SIG-M5 treated with dmso at 0.1 percent for 504 hours (cell line): Measurements from ENCODE around the gene PRPSAP1.
A peak's percentile ranks its signal among the peaks of the same experiment; 100 is the strongest.
"Not testable (repeated sequence)": the region's sequence is repeated elsewhere in the genome, so short reads cannot be mapped to it uniquely, and the experiment has no call there.

Experiments
- DNase-seq: peaks from one replicate; lab custom pipeline; 2025; ENCODE audit not compliant: unreplicated experiment; lab: John Stamatoyannopoulos, UW

The PRPSAP1 gene

DNA sequence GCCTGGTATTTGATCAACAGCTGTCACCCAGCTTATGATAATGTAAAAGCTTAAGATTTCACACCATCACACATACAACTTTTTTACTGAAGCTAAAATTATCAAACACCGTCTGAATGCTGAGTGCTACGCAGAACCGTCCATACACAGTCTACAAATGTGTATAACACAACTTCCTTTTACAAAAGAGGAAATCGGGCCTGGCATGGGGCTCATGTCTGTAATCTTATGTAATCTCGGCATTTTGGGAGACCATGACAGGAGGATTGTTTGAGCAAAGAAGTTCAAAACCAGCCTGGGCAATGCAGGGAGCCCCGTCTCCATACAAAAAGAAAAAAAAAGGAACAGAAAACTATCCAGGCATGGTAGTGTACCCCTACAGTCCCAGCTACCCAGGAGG lies 26.0 kb downstream of the PRPSAP1 start:
- DNase-seq: peak; percentile 91

DNA sequence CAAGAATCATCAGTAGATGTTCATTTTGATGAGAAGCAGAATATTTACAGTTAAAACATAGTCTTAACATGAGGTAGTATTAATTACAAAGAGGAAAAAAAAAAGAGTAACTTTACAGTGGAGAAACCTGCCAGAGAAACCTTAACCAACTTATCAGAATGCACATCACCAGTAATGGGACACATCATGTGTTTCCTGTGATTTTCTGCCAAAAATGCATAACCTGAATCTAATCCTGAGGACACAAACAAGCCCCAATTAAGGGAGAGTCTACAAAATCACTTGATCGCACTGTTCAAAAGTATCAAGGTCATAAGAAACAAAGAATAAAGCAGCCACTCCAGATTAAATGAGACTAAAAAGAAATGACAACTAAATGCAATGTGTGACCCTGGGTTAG lies 27.4 kb downstream of the PRPSAP1 start:
- DNase-seq: no peak

DNA sequence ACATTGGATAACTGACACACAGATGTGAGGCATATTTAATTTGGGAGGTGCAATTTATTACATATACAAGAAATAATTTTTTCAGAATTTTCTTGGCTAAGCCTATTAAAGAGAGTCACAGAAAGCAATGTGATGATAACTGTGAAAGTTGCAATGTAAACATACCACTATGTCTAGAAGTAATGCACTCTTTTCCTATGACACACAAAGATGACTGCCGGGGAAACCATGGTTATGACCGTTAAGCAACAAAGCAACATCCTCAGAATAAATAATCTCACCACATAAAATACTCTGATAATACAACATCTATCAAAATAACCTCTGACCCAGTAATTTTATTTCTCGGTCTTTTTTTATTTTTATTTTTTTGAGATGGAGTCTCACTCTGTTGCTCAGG lies 35.1 kb downstream of the PRPSAP1 start:
- no peak for DNase-seq

DNA sequence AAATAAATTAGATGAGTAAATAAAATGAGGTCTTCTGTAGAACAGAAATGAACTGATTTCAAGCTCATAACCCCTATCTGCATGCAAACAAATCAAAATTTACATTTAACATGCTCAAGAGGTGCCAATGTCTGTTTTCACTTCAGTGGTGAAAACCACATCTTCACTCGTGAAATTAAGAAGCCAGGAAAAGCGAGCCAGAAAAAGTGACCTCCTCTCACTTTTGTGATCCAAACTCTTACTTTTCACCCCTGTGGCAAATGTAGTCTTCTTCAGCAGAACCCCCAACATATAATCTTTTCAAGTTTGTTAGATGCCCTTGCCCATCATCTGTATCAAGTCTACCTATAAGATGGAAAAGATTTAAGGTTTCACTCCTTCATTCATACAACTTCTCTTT lies 36.2 kb downstream of the PRPSAP1 start:
- no peak for DNase-seq

DNA sequence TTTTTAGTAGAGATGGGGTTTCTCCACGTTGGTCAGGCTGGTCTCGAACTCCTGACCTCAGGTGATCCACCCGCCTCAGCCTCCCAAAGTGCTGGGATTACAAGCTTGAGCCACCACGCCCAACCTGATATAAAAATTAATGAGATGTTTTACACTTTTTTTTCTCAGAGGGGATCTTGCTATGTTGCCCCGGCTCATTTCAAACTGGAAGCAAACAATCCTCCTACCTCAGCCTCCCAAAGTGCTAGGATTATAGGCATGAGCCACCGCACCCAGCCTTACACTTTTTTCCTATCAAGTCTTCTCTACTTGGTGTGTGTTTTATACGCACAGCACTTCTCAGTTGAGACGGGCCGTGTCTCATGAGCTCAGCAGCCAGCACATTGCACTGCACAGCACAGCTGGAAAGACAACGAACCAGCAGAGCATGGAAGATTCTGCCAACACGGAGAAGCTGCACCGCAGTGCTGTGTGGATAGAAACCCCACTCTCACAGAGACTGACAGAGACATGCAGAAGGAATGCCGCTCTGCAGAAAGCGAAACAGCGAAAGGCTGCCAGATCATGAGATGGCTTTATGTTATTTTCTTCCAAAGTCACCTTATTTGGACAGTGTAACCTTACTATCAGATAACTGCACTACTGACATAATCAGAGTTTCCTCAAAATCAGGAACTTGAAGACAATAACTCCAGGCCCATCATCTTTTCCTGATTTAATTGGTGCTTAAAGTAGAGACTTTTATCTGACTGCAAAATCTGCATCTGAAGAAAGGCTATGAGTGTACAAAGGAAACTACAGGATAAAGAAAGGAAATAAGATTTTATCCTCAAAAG lies 39.1 kb downstream of the PRPSAP1 start:
- DNase-seq: no peak

DNA sequence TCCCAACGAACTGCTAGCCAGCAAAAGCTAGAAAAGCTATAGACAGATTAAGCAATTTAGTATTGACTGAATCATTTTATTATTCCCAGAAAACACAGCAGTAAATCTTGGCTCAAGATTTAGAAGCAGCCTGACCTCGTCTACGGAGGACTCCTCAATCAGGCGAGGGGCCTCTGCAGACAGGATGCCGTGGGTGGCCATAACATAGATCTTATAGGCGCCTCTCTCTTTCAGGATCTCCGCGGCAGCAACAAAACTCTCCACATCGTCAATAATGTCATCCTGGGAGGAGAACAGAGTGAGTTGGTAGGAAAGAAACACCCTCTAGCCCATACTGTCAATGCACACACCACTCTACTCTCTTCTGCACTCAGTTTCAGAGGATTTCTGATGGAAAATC lies 41.0 kb downstream of the PRPSAP1 start:
- DNase-seq: no peak

DNA sequence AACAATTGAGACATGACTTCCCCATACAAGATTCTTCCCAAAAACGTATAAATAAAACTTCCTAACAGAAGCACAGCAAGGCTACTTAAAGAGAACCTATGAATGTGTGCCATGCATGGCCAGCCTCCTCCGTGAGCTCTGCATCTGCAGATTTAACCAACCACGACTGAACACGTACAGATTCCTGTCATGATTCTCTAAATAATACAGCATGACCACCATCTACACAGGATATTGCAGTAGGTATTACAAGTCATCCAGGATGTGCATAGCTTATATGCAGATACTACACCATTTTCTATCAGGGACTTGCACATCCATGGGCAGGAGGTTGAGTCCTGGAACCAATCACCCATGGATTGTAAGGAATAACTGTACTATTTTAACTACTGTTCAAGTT lies 44.3 kb downstream of the PRPSAP1 start:
- DNase-seq: no peak

DNA sequence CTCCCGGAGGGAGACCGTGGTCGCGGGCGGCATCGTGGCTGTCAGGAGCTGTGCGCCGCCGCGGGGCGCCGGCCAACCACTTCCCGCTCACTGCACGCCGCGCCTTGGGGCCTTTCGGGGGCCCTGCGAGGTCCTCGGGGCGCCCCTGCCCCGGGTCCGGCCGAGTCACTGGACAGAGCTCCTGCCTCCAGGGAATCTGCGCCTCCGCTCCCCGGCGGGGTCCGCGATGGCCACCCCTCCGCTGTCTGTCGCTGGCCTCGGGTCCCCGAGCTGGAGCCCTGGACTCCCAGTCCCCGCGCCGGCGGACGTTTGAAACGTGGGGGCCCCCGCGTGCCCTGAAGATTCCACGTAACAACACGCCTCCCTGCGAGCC lies 45.8 kb downstream of the PRPSAP1 start, which contains the start of gene QRICH2:
QRICH2 (minus strand) TSS at position 311 of the 373 bp plus-strand sequence; CDS start at position 33, 278 bp downstream.
- DNase-seq: no peak

DNA sequence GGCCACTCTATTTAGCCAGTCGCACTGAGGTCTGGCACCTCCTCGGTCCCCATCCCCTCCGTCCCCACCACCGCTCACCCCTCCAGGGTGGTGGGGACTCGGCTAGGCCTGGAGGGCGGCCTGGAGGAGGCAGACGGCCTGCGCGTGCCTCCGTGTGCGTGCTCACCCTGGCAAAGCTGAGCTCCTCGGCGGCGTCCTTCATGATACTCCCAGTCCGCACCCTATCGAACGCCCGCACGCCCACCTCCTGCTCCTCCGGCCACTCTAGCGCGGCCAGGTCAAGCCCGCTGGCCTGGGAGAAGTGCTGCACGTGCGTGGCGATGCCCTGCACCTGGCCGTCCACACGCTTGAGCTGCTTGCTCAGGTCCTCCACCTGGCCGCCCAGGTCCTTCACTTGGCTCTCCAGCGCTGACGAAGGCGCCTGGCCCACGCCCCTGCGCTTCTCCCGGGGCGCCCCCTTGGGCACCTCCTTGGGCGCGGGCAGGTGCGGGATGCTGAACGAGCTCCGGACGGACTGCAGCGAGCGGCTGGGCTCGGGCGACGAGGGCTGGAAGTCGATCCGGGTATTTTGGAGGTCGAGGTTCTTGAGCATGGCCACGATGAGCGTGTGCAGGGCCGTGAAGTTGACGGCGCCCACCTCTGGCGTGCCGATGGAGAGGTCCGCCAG lies 46.3 kb downstream of the PRPSAP1 start:
- no peak for DNase-seq

DNA sequence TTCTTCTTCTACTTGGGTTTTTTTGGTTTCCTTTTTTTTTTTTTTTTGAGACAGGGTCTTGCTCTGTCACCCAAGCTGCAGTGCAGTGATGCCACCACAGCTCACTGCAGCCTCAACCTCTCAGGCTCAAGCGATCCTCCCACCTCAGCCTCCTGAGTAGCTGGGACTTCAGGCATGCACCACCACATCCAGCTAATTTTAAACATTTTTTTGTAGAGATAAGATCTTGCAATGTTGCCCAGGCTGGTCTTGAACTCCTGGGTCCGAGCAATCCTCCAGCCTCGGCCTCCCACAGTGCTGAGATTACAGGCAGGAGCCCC lies 48.6 kb downstream of the PRPSAP1 start:
- DNase-seq: not testable (repeated sequence)

DNA sequence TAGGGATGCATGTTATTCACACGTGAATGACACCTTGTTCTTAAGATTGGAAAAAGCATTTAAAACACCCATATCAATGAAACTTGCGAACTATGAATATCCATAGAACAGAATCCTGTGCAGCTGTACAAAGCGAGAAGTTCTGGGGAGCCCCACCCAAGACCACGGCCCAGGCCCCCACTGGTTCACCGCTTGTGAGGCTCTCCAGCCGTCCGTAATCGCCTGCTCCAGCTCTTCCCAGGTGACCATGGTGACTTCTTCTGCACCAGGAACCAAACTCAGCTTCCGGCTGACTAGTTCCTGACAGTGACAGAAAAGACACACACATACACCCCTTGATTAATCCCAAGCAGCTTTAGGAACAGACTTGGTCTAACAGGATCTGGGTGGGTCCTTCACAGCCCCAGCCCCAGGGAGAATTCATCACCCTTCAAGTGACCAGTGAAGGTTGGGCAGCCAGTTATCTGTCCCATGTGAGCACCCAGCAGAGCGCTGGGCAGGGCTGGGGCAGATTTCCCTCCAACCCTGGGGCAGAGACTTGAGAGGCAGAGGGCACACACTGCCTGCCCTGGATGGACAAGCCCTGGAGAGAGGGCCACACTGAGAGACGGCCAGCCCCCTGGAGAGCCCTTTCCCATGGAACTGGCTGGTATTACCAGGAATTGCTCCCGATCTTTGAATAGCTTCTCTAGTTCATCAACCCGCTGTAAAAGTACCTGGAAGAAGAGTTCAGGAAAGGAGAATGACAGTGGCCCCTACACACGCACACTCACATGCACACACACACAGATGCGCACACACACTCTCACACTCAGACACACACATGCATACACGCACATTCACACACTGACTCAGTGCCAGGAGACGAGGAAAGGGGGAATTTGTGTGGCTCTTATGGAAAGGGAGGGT lies 49.2 kb downstream of the PRPSAP1 start:
- no peak for DNase-seq

DNA sequence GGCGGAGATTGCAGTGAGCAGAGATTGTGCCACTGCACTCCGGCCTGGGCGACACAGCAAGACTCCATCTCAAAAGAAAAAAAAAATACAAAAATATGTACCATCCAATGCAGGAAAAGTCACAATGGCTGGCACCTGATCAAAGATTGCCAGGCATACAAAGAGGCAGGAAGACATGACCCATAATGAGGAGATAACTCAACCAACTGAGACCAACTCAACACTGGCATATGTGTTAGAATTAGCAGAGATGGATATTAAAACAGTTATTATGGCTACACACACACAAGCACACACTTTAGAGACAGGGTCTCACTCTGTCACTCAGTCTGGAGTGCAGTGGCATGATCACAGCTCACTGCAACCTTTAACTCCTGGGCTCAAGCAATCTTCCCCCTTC lies 56.3 kb downstream of the PRPSAP1 start:
- no peak for DNase-seq

DNA sequence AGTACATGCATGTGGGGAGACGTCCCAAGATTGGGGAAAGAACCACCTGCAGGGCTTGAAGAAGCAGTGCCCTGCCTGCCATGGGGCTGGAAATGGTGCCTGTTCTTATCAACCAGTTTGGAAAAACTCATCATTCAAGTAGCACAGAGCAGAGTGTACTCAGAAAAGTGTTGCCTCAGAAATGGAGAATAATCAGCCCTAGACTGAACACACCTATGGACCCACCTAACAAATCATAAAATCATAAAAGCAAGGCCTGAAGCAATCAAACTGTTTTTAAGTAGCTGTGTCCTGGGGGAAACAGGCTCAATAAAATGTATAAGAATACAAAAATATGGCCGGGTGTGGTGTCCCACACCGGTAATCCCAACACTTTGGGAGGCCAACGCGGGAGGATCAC lies 56.8 kb downstream of the PRPSAP1 start:
- DNase-seq: no peak

DNA sequence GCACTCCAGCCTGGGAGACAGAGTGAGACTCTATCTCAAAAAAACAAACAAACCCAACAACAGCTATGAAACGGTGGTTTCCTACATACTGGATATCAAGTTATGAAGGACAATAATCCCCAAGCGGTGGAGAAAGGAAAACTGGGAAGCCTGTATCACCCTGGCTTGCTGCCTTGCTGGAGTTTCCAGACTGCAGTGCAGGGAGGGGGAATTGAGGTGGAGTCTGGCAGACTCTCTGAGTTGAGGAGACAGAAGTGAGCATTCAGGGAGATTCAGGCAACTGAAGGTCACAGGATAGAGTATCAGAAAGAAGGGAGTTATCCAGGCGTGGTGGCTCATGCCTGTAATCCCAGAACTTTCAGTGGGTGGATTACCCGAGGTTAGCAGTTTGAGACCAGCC lies 57.5 kb downstream of the PRPSAP1 start:
- DNase-seq: no peak

DNA sequence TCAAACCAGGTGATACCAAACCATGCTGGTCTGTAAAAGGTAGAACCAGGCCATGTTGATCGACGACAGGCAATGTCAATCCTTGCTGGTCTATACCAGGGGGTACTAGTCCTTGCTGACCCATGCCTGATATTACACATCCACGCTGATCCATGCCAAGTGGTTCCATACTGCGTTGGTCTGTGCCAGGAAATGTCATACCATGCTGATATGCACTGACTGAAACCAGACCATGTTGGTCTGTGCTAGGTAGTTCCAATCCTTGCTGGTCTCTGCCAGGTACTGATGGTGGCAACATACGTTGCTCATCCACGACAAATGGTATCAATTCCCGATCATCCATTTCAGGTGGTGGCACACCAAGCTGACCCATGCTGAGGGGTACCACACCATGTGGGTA lies 60.6 kb downstream of the PRPSAP1 start:
- no peak for DNase-seq

DNA sequence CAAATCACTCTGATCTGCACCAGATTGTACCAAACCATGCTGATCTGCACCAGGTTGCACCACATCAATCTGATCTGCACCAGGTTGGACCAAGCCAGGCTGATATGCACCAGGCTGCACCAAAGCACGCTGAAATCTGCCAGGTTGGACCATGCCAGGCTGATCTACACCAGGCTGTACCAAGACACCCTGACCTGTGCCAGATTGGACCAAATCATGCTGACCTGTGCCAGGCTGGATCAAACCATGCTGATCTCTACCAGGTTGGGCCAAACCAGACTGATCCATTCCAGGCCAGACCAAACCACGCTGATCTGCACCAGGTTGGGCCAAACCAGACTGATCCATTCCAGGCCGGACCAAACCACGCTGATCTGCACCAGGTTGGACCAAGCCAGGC lies 61.1 kb downstream of the PRPSAP1 start:
- no peak for DNase-seq

DNA sequence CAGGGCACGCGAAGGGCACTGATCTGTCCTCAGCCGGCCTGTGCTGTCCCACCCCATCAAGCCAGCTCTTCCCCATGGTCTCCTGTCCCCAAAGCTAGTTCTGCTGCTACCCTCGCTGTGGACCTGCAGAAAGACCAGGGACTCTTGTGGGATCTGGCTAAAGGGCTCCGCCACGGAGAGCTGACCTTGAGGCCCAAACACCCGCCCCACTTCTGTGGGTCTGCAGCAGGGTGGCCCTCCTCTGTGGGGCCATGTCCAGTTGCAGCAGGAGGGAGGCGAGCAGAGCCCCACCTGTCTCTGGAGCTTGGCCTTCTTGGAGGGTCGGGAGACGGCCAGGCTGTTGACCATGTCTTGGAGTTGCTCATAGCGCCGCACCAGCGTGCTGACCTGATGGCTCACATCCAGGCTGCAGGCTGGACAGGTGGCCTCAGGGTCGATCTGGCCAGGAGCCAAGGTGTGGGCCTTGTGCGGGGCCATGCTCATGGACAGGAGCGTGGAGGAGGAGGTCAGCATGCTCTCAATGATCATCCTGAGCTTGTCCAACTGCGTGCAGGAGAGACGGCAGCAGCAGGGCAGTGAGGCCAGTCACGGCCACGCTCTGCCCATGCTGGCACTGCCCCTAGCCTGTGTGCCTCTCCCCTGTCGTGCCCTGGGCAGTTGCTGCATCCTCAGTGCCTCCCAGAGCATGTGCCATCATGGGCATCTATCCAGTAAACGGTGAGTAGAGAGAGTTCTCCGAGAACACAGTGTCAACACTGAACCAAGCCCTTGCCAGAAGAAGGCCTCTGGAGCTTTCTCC lies 71.9 kb downstream of the PRPSAP1 start:
- no peak for DNase-seq

DNA sequence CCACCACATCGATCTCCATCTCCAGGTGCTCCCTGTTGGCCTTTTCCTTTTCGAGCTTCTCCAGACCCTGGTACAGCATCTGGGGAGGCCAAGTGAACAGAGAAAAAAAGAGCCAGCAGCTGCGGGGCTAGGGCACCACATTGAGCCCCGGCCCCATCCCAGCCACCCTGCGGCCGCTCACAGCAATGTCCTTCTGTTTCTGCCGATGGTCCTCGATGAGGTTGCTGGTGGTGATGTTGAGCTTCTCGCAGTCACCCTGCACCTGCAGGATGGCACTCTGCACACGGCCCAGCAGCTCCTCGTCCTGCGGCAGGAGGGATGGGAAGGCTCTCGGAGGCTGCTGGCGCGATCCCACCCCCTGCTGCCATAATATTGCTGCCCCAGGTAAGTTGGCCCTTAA lies 73.1 kb downstream of the PRPSAP1 start:
- no peak for DNase-seq

DNA sequence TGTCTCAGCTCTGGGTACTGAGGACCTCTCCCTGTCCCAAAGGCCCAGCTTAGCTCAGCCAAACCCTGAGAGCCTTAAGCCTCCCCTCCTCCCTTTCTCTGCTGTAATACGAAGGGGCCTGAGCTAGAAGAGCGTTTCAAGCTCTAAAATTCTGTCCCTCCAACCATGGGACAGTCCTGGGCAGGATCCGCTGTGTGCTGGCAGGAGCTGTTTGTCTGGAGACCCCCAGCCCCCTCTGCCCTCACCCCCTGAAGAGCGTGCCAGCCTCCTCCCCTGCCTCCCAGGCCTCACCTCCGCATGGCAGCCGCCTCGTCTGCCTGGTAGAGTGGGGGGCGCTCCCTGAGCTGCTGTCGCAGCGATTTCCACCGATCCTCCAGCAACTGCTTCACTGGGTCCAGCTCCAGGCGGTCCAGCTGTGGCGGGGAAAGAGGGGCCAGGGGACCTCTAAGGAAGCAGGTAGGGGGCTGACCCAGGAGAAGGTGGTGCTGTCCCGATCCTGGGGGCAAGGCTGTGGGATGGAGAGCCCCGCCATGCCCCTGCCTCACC lies 73.9 kb downstream of the PRPSAP1 start:
- no peak for DNase-seq

DNA sequence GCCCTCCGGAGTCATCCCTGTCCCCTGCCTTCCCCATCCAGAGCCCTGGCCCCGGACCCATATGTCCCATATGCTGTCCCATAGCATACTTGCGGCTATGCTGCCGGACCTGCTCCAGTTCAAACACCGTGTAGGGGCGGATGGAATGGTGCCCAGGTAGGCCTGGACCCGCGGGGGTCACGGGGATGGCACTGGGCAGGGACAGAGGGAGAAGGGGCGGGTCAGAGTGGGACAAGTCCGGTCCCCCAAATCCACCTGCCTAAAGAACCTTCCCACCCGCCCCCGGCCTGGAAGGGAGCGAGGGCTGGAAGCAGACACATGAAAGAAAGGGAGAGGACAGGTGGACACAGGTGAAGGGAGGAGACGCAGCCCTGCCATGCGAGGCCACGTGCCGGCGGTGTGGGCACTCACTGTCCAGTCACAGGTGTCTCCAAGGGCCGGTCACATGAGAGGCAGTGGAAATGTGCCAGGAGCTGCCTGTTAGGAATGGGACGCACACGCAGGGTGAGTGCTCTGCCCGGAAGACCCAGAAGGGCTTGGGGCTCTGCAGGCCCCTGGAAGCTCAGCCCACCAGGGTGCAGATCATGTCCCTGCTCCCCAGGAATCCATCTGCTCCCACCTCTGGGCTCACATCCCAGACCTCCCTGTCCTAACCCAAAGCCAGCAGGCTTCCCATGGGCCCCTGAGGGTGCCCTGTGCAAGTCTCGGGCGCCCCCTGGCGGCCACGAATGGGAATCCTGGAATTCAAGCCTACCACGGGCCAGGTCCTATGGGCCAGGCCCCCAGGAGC lies 74.6 kb downstream of the PRPSAP1 start:
- DNase-seq: peak; percentile 52
